NCI-H2171 (cell line): ENCODE measurements around the gene CMIP.
A peak's percentile ranks its signal among the peaks of the same experiment; 100 is the strongest.
"Not testable (repeated sequence)": the region's sequence is repeated elsewhere in the genome, so short reads cannot be mapped to it uniquely, and the experiment has no call there.

Source experiments
- DNase-seq: peaks from one replicate; lab custom pipeline; 2025; lab: John Stamatoyannopoulos, UW

The CMIP gene

DNA sequence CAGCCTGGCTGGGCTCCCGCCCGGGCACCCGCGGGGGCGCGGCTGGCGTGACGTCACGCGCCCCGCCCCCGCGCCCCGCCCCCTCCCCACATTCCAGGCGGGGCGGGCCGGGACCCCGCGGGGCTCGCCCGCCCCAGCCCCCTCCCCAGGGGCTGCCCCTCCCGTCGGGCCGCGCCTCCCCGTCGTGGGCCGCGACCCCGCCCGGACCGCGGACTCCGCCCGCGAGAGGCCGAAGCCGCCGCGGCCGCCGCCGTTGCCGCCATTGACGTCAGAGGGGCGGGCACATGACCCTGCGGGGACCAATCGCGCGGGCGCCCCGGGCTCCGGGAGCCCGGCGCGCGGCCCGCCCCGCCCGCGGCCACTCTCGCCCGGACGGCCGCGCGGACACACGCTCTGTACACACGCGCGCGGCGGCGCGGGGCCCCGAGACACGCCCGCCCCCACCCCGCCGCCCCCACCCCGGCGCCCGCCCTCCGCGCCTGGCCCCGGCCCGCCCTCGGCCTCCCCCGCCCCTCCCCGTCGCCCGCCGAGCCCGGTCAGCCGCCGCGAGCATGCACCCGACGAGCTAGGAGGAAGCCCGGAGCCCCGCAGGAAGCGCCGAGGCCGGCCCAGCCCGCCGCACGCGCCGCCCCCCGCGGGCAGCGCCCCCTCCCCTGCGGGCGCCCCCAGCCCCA lies at the start of gene CMIP:
Gene CMIP, plus strand, starts transcription at position 361 of the 674 bp plus-strand sequence.
- DNase-seq, result peak; percentile 80

DNA sequence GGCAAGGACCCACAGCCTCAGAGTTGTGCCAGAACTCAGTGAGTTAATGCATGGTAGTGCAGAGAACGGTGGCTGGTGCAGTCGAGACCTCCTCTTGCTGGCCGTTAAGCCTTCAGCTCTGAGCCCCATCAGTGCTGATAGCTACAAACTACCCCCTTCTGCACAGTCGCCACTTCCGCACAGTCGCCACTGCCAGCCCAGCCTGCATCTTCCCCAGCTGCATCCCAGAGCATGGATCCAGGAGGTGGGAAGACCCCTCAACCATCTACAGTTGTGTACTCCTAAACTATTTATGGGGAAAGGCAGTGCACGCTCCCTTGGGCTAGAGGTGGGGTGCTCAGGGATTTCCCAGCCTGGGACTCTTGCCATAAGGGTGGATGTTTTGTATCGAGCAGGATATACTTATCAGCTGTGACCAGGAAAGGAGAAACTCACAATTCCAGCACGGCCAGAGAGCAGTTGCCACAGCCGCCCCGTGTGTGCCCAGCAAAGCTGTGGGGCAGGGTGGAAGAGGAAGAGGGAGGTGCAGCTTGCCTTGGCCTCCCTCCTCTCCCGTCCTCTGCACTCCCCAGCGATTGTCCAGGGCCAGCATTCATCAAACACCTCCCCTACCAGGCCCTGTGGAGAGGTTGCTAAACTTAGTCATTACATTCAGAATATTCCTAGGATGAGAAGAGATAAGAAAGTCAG lies 49.5 kb upstream of the CMIP start:
- DNase-seq, result no peak

DNA sequence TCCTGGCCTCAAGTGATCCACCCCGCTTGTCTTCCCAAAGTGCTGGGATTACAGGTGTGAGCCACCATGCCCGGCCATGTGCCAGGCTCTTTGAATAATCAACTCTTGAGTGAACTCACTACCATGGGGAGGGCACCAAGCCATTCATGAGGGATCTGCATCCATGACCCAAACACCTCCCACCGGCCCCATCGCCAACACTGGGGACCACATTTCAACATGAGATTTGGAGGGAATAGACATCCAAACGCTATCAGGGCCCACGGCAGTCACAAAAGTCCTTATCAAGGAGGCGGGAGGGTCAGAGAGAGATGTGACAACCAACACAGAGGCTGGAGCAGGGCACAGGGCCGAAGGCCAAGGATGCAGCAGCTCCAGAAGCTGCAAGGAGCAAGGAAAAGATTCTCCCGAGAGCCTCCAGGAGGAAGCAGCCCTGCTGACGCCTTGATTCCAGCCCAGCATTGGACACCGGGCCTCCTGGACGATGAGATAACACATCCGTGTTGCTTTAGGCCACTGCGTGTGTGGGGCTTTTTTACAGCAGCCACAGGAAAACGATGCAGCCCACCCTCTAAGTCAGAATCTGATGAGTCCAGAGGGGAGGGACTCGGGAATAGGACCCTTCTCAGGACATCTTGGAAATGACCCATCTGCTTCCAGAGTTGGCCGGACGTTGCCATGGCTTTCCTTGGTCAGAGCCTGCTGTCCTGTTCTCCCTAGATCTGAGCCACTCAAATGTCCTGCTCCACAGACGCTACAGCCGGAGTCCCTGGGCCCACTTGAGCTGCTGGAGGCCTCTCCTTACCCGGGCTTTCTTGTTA lies 47.3 kb upstream of the CMIP start:
- no peak for DNase-seq

DNA sequence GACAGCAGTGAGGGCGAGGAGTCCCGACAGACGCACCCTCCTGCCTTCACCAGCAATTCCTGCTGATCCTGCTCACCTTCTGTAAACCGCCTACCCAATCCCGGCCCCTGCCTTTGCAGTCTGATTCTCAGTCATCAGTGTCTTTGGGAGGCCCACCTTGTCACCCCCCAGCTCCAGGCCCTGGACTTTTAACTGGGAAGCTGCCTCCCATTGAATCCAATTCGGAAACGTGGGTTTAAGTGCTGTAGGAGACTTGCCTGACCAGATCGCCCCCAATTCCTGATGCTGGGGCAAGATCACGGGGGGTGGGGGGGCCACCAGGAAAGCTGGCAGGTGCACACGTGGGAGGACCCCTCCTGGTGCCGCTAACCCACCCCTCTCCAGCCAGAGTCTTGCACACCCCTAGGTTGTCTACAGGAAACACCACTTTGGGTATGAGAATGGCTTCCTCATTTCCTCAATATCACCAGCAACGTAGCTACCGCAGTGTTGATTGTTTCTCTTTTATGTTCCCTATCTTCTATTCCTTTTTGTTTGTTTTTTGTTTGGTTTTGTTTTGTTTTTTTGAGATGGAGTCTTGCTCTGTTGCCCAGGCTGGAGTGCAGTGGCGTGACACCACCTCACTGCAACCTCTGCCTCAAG lies 46.6 kb upstream of the CMIP start:
- no peak for DNase-seq

DNA sequence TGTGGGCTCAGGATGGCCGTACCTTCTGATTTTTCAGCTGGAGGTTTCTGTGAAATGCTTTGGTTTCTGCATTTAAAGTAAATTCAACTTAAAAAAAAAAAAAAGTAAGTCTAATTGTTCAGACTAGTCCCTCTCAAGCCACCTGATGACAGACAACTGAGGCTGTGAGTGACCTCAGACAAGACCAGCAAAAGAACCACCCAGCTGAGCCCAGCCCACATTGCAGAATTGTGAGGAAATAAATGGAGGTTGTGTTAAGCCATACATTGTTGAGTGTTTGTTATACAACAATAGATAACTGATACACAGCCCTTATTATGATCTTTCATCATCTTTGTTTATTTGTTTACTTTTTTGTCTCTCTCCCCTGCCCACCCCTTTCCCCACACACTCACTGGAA lies 44.7 kb upstream of the CMIP start:
- DNase-seq, result no peak

DNA sequence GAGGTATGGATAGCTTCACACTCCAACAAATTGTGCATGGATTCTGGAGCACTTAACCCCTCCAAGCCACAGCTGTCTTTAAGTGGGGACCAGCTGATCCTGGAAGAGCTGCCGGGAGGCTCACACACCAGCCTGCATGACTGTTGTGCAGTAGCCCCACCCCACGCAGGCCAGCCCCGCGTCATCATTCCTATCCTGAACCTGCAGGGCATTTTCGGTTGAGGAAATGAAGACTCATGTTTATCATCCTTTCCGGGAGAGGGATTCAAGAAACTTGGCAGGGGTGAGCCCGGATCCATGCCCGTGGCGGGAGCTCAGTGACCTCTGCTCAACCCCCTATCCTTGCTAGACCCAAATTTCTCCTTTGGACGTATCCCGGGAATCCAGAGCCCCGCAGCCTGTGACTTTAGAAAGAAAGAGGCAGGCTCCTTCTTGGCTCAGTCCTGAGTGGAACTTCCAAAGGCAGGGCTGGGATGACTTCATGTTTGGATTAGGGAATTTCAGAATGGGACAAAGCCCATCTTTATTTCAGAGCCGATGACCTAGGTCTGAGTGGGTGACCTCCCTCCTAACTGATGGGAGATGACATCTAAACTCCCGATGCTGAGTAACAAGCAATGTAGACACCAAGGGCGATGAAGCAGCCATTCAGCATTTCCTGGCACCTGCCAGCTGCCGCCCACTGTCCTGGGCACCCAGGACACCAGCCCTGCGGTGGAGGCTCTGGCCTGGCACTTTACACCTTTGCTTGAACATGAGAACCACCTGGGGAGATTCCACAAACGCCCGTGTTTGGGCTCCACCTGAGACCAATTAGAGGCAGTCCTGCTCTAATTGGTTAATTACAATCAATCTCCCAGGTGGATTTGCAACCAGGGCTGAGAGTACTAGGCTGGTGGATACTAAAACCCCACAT lies 43.3 kb upstream of the CMIP start:
- no peak for DNase-seq

DNA sequence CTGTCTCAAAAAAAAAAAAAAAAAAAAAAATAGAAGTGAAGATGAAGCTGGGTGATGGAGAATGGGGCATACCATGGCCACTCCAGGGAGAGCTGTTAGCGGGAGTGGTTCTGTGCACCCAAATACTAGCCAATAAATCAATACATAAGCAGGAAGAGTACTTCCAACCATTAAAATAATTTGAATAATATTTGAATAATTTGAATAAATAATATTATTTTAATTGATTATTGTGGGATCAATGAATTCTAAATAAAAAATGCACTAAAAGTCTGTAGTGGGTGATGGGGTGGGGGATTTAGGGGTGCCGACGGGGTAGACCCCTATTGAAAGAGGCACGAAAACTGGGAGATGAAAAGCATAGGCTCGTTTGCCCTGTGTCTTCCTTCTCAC lies 41.4 kb upstream of the CMIP start:
- no peak for DNase-seq

DNA sequence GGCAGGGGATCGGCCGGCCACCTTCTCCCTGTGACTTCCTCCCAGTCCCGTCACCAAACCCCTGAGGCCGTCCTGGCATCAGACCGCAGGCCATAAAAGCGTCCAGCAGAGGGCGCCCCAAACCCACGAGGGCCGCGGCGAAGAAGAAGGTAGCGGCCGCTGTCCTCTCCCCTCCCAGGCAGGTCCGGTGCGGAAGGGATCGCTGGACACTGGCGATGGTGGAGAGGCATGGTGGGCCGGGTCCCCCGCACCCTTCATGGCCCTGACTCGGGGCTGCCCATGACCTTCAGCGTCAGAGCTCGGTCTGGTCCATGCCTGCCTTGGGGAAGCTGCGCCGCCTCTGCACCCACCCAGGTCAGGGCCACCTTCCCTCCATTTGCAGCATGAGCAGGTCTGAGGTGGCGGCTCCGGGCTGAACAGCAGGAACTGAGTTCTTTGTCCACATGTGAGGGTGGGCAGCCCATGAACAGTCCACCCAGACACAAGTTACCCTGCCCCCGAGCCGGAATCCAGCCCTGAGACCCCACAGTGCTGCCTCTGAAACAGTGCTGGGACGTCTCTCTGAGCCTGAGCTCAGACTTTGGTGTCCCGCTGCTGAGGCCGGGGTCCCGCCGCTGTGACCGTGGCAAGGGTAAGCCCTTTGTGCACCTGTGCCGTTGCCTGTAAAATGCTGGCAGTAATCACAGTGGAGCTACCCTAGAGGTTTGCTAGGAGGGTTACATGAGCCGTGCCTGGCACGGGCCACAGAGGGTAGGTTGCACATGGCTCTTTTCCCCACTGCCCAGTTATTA lies 40.8 kb upstream of the CMIP start:
- peak; percentile 53 for DNase-seq

DNA sequence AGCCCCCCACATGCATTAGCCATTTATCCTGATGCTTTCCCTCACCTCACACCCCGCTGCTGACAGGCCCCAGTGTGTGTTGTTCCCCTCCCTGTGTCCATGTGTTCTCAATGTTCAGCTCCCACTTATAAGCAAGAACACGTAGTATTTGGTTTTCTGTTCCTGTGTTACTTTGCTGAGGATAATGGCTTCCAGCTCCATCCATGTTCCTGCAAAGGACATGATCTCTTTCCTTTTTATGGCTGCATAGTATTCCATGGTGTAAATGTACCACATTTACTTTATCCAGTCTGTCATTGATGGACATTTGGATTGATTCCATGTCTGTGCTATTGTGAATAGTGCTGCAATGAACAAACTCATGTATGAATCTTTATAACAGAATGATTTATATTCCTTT lies 39.6 kb upstream of the CMIP start:
- not testable (repeated sequence) for DNase-seq

DNA sequence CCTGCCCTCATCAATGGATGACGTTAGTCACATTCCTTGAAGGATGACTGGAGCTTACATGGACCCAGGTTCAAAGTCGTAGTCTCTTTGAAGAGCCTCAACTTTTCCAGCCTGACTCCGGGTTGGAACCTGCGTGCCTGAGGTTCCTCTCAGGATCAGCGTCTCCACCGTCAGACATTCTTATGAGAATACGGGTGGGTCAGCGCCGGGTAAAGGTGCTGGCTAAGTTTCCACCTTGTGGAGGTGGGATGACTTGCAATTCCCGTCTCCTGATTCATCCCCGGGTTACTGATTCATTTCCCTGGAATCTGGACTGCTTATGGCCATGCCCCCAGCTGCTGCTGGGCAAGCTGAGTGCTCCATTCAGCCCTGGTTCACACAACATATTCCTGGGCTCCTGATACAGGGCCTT lies 38.9 kb upstream of the CMIP start:
- no peak for DNase-seq

DNA sequence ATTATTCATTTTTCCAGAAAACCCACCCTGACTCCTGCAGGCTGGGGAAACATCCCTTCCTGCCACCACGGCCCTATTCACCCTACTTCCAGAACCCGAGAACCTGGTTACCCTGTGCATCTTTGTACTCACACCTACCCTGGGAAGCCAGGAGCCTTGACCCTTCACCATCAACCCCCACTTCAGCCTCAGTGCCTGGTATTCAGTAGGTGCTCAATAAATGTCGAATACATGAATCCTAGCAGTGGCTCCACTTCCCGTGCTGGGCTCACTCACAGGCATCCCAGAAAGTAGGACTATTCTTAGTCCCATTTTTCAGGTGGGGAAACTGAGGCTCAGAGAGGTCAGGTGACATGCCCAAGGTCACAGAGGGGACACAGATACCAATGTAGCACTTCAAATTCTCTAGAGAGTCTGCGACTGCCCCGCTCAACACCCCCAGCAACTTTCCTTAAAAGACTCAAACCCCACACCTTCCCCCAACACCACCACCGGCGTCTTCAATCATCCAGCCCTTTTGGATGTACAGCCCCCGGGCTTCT lies 36.1 kb upstream of the CMIP start:
- no peak for DNase-seq

DNA sequence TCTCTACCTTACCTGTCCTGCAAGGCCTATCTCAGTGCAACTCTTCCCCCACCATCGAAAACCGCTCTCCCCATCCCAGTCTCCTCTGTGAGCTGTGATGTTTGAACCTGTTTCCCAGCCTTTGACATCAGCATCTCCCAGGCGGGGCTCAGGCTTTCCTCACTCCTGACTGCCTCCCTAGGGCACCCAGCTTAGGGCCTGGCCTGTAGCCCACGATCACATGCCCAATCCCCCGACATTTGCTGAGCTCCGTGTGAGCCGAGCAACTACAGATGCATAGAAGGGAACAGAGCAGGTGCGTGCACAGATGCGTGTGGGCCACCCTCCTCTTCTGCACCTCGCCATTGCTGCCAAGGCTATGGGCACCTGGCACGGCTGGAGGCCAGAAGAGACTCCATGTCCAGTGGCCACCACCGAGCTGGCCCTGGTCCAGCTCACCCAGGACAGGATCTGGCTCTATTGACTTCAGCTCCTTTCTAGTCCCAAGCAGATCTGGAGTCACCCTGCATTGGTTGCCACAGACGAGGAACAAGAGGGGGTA lies 35.5 kb upstream of the CMIP start:
- peak; percentile 53 for DNase-seq

DNA sequence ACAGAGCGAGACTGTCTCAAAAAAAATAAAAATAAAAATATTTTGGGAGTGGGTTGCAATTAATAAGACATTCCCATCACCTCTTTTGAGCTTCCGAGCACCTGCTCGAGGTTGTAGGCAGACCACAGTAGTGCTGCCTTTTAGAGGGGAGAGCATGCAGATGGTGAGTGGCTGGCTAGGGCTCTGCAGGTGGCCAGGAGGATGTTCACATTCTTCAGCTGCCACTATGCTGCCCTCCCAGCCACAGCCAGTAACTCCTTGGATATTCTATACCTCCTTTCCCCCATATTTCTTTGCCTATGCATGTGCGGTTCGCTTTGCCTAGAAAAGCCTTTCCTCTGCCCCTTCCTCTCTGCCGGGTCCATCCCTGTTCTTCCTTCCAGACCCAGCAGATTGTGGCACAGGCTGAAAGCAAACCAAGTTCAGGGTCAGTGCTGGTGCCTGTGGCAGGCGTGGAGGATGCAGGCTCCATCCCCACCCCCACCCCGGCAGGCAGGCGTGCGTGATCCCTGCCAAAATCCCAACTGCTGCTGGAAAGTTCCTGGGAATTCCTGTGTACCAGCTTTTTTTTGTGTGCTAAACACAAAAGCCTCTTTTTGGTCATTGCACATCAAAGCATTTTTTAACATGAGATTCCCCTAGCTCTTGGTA lies 33.8 kb upstream of the CMIP start:
- DNase-seq, result no peak

DNA sequence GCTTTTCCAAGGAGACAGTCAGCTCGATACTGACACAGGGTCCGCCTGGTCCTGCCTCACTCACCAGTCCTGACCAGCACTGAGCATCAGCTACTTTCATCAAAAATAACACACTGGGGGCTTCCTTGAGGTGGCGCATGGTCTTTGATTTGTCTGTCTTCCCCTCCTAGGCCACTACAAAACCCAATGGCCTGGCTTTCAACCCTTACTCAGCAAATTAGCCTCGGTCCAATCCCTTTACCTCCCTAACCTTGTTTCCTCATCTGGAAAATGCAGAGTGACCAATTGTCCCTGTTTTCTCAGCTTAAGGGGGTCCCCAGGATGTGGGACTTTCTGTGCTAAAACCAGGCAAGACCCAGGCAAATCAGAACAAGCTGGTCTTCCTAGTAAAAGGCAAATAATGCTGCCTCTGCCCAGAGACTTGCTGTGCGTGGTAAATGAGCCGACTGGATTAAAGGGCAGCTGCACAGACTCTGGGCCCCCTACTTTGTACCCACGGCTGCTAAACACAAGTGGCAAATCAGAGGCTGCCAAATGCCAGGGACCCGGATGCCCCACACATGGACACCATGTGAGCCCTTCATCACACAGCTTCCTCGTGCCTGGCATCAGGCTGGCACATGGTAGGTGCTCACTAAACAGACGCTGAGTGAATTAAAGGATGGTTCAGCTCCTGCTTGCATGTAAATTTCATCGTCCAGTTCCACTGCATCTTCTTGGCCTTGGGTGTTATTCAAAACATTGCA lies 31.2 kb upstream of the CMIP start:
- DNase-seq, result no peak

DNA sequence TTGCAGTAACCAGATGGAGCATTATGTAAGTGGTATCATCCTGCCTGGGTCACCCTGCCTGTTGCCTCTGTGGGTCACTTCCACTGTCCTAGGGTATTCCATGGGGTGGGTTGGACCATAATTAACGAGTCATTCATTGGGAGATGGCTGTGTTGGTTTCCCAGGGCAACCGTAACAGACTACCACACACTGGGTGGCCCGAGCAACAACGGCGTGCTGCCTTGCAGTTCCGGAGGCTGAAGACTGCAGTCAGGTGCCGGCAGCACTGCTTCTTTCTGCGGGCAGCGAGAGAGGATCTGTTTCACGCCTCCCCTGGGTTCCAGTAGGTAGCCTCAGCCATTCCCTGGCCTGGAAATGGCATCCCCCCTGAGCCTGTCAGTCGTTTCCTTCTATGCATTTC lies 28.9 kb upstream of the CMIP start:
- DNase-seq, result no peak

DNA sequence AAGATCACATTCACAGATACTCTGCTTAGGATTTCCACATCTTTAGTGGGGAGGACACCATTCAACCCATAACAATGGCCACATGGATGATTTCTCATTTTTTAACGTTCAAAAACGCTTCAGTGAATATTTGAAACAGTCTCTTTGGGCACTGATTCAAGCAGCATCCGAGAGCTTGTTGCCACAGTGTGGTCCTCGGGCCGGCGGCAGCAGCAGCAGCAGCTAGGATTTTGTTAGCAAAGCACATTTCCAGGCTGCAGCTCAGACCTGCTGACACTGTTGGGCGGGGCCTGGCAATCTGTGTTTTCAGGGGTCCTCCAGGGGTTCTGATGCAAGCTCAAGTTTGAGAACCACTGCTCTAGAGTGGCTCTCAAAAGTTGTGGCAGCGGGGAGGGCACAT lies 27.9 kb upstream of the CMIP start:
- no peak for DNase-seq

DNA sequence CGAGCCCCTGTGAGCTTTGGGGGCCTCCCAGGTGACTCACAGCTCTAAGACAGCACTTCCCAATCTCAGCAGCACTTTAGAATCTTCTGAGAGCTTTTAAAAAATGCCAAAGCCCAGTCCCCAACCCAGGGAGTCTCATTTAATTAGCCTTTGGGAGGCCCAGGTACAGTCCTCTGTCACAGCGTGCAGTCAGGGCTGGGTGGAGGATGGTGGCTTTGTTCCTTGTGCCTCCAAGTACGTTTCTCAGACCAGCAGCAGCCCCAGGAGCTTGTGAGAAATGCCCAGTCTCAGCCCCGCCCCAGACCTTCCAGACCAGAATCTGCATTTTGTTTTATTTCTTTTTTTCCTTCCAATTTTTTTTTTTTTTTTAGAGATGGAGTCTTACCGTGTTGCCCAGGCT lies 27.4 kb upstream of the CMIP start:
- DNase-seq, result no peak

DNA sequence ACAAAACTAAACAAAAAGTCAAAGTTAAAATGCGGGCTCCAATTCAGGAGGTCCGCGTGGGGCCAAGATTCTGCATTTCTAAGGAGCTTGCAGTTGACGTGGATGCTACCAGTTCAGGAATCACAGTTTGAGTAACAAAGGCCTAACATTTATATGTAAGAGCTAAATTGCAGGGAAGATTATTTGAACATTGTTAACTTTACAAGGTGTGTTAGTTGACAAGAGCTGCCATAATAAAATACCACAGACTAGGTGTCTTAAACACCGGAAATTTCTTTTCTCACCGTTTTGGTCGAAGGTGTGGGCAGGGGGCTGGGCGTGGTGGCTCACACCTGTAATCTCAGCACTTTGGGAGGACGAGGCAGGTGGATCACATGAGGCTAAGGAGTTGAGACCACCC lies 24.8 kb upstream of the CMIP start:
- no peak for DNase-seq

DNA sequence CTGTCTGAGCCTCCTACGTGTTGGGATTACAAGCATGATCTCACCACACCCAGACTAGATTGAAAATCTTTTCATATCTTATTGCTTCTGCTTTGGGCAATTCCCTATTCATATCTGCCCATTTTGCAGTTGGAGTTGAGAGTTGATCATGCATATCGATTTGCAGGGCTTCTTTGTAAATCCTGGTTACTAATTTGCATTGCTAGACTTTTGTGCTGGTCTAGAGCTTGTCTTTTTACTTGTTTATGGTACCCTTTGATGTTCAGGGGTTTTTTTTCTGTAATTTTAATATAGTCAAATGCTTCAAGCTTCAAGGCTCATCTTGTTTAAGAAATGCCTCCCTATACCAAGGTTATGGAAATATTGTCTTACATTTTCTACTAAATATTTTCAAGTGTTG lies 23.5 kb upstream of the CMIP start:
- DNase-seq, result no peak
